Muscle of arm (tissue), 14 donors: ENCODE results near the gene KRT6A. TPM values are rescaled to one million over a fixed set of nuclear protein-coding genes. Genes with fewer than 3 reads are reported as not detected.

Experiments
- DNase-seq: peaks from one replicate; pipeline ENCODE4 v3.0.0-alpha.2; 2013
- long read RNA-seq, 11 donors: transcript quantifications; one replicate each; lab custom pipeline, GENCODE V29; 2026
- polyA plus RNA-seq, 12 donors: library from polyadenylated mRNA; unstranded; fragments of 120-200 nt; gene quantifications; one replicate each; pipeline ENCODE4 v1.2.1, GENCODE V29; 2013; ENCODE audit not compliant: insufficient read length in 12 of 12

Gene KRT6A
- polyA plus RNA-seq, result 100 to 1,000 TPM in 1 of 12 donors, 10 to 100 TPM in 1, 1 to 10 TPM in 2, under 1 TPM in 2, not detected in 6; 0.05 to 120 (median 5.8) TPM
- long read RNA-seq, donor 1, result 0 reads
- long read RNA-seq, donor 2, result 0 reads
- long read RNA-seq, donor 3, result 0 reads
- long read RNA-seq, donor 4, result 0 reads
- long read RNA-seq, donor 5, result 0 reads
- long read RNA-seq, donor 6, result 0 reads
- long read RNA-seq, donor 7, partial matches to known transcripts, result 0 of 1 reads
- long read RNA-seq, donor 7, other reads (novel, unspliced or antisense), result 0 of 1 reads
- long read RNA-seq, donor 8, result 0 reads
- long read RNA-seq, donor 9, partial matches to known transcripts, result 0 of 4 reads
- long read RNA-seq, donor 9, other reads (novel, unspliced or antisense), result 0 of 4 reads
- long read RNA-seq, donor 10, result 0 reads
- long read RNA-seq, donor 11, result 0 reads

DNA sequence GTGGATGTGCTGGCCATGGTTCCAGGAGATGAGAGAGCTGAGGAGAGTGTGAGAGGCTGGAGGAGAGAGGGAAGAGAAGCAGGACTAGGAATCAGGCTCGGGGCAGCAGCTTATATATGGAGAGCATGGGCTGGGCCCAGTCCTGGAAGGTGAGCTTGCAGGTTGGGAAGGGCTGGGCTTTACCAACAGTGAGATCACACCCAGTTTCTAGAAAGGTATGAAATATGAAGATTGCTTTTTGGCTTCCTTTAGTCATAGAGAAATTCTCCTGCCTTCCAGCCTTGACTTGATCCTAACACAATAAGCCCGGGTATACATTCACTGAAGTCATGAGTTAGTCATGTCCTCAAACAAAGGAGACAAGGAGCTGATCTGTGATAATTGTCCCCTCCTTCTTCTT lies at the start of gene KRT6A:
Gene KRT6A (minus strand): TSS at position 86 of the 400 bp plus-strand sequence. CDS start 69 bp downstream, at position 17.
- no peak for DNase-seq

DNA sequence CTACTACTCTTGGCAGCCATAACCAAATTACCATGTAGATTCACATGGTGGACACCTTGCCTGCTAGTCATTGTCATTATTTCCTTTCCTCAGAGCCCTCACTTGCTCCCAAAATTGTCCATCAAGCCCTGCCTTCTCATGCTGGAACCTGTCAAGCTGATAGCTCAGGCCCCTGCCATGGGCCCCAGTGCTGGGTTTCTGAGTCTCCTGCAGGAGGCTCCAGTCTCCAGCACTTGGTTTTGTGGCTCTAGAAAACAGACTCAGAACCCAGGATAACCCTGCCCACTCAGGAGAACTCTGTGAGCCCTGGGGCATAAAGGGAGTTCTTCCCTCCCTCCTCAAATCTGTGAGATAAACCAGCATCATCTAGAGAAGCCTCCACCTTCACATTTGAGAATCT lies 49.1 kb upstream of the KRT6A start:
- DNase-seq, result no peak

GRCh38 chr12:52541709-52542108 lies 48.7 kb upstream of the KRT6A start:
- DNase-seq, result no peak

- DNase-seq, result no peak
Observed at GRCh38 chr12:52540531-52540930, 47.5 kb upstream of the KRT6A start.

DNA sequence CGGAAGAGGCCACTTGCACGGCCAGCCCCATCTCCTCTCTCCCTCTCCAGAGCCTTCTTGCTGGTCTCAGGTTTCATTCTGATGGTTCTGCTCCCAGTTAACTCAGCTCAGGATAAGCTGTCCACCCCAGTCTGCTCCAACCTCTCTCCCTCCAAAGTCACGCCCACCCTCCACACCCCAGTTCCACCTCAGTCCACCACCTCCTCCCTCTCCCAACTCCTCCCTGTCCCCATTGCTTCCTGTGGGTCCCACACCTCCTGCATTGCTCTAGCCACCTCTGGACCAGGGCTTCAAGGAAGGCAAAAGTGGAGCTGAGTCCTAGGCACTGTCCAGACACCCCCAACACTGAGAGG lies 46.7 kb upstream of the KRT6A start:
- DNase-seq, result no peak

GRCh38 chr12:52539083-52539820 lies 46.2 kb upstream of the KRT6A start:
- peak; percentile 59 for DNase-seq

- DNase-seq, result no peak
Observed at GRCh38 chr12:52537101-52537500, 44.0 kb upstream of the KRT6A start.

GRCh38 chr12:52535574-52535973 lies 42.5 kb upstream of the KRT6A start:
- DNase-seq, result no peak

DNA sequence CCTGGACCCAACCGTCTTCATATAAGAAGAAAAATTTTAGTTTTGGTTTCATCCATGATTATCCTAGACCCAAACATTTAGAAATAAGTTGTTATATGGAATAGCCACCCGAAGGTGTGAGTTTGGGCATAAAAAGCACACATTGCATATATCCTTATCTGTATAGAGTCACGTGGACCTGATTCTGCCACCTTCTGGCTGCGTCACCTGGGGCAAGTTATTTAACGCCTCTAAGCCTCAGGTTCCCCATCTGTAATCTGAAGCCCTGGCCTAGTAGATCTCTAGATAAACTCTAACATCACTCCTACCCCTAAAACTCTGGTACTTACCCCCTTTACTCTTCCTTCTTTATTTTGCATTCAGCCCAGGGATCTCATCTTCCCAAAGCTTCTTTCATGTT lies 41.4 kb upstream of the KRT6A start:
- DNase-seq, result no peak

- DNase-seq, result no peak
Observed at GRCh38 chr12:52533686-52534470, 40.8 kb upstream of the KRT6A start.

- no peak for DNase-seq
Observed at GRCh38 chr12:52532636-52533035, 39.6 kb upstream of the KRT6A start.

DNA sequence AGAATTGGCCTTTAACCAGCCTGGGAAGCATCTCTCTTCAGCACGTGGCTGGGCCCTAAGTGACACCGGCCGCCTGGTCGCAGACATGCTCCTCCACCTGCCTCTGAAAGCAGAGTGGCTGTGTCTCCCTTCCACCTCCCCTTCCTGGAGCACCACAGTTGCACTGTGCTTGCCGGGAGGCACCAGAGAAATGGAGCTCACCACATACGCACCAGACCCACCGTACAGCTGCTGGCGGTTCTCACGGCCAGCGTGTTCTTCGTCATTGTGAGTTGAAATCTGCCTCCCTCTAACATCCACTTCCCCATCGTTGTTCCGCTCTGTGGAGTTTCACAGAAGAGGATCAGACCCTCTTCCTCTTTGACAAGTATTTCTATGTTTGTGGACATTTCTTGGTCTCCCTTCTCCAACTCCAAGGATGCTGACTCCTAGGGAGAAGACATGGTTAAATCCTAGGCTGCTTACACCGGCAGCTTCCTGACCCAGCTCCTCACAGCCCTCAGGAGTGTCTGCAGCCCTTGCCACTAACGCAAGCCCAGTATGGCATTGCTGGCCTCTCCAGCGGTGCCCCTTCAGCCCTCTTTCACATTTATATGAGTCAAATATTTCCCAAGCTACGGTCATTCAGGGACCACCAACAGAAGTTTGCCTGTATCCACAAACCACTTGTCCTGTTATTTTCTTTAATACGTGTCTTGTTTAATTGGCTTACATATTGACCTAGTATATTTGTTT lies 38.7 kb upstream of the KRT6A start:
- no peak for DNase-seq

DNA sequence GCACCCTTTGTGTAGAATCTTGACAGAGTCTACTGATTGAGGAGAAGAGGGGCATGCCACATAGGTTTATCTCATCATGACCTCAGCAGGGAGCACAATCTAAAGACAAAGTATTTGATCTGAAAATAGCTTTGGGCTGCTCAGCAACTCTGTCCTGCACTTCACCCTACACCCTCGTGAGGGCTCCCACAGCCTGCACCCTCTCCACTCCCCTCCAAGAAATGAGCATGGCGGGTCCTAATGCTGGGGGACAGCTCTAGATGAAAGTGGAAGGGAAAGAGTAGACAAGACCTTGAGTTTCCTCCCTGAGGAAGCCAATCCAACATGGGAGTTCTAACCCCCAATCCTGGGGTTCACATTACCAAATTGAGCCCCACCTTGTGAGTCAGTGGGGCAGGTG lies 37.8 kb upstream of the KRT6A start:
- no peak for DNase-seq

DNA sequence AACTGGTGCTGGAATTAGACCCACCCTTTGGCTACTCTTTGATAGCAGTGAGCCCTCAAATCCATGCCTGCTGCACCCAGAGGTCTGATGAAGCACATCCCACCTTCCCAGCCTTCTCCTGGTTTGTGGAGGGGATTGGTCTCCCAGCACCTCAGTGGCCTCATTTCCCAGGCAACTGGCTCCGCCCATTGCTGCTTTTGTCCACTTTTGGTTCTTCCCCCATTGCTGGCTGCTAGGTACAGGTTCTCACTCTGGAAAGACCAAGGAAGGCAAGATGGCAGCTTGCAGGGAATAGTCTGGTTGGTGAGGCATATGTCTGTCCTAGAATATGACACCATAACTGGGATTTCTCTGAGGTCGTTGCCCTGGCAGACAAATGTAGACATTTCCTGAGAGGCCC lies 37.3 kb upstream of the KRT6A start:
- no peak for DNase-seq

GRCh38 chr12:52529846-52530245 lies 36.8 kb upstream of the KRT6A start:
- DNase-seq, result no peak

DNA sequence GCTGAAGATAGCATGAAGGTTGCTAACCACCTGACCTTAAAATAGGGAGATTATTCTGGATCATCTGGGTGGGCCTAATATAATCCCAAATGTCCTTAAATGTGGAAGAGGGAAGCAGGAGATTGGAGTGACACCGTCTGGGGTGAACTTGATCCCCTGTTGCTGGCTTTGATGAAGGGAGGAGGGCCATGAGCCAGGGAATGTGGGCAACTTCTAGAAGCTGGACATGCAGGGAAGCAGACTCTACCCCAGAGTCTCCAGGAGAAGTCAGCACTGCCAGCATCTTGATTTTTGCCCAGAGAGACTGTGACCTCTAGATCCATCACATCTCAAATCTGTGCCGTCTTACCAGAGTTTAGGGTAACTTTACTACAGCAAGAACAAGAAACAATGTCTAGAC lies 36.4 kb upstream of the KRT6A start:
- no peak for DNase-seq

DNA sequence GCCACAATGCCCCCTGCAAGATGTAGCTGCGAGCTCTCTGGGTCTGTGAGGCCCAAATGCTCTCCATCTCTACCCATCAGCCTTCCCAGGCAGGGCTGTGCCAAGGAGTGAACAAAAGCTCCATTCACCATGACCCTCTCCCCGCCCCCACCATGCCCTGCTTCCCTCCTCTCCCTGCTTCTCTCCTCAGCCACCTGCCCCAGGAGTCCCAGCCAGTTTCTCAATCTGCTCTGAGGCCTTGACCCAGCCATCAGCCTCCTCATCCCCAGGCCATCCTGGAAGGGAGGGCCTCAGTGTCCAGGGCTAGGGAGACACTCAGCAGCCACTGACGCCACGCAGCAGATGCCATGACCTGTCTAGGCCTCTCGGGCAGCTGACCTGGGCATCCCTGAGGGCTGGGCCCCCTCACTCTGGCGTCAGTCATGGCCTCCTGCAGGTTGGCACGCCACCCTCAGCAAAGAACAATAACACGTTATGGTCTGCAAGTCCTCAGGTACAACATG lies 35.6 kb upstream of the KRT6A start:
- DNase-seq, result no peak

DNA sequence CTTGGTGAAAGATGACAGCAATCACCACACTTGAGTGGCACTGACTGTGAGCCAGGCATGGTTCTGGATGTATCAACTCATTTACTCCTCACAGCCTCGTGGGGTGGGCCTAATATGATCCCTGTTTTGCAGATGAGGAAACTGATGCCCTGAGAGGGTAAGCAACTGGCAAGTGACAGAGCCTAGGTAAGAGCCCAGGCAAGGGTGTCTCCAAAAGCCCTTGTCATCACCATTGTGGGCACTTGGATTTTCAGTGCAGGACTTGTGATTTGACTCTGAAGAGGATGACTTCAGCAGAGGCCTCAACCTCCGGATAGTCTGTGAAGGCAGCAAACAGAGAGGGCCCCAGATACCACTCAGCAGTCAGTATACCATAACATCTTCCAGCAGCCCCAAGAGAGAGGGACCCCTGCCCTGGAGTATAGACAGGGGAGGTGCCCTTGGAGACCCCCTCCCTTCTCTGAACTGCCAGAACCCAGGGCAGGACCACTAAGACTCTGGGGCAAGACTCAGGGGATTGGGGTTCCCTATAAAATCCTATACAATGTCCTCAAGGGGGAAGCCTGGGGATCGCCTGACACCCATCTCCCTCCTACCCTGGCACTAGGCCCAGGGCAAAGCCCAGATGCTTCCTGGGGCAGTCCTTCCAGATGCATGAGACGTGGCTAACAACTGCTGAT lies 34.2 kb upstream of the KRT6A start:
- DNase-seq, result no peak

- no peak for DNase-seq
Observed at GRCh38 chr12:52526511-52526951, 33.5 kb upstream of the KRT6A start.

DNA sequence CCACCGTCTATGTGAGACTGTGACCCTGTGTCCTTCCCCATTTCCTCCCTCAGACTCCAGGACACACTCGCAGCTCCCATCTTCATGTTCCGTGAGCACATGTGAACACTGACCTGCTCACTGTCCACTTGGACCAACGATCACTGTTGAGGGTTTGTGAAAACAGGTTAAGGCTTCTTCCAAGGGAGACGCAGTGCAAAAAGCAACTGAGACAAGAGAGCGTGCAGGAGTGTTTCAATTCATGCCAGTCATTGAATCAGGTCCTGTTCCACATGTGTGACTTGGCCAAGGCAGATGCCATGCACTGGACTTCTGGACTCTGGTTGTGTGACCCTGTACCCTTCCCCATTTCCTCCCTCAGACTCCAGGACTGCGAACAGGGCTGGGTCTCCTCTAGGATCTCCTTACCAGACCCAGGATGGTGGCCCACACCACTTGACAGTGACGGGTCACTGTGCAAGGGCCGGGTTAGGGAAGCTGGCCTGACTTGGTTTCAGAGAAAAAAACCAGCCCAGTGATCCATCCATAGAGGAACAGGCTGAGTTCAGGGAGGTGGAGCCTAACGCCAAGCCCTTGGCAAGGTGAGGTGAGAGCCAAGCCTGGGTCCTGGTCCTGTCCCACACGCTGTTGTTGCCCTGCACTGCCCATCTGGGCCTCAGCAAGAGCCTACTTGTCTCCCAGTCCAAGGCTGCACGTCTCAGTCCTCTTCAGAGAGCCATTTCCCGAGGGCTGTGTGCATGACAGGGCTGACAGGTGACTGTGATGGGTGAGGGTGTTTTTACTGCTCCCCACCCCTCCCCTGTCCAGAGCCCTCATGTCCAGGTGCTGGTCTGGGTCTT lies 32.8 kb upstream of the KRT6A start:
- no peak for DNase-seq
